Activated T-cell treated with anti-CD3 and anti-CD28 coated beads for 1 hour (primary cell): ENCODE measurements around the gene RPUSD2.
"Not testable (repeated sequence)": the region's sequence is repeated elsewhere in the genome, so short reads cannot be mapped to it uniquely, and the experiment has no call there.

Source experiments
- DNase-seq: peaks from one replicate; pipeline ENCODE4 v3.0.0-alpha.2; 2020; ENCODE audit warnings: low read depth

Gene RPUSD2

GRCh38 chr15:40565333-40566238, 3.5 kb upstream of the RPUSD2 start:
- DNase-seq = no peak

GRCh38 chr15:40567111-40567510, 2.0 kb upstream of the RPUSD2 start:
- DNase-seq = no peak

- no peak for DNase-seq
Observed at GRCh38 chr15:40575113-40575512, 6.0 kb downstream of the RPUSD2 start.

- DNase-seq = not testable (repeated sequence)
Observed at GRCh38 chr15:40576914-40577313, 7.8 kb downstream of the RPUSD2 start.

GRCh38 chr15:40578892-40579291, 9.8 kb downstream of the RPUSD2 start:
- no peak for DNase-seq

- DNase-seq = not testable (repeated sequence)
Observed at GRCh38 chr15:40581796-40582195, 12.7 kb downstream of the RPUSD2 start.

GRCh38 chr15:40582726-40583246, 13.7 kb downstream of the RPUSD2 start:
- DNase-seq = no peak

- DNase-seq = no peak
Observed at GRCh38 chr15:40584191-40584590, 15.1 kb downstream of the RPUSD2 start.

- no peak for DNase-seq
Observed at GRCh38 chr15:40590667-40591050, 21.6 kb downstream of the RPUSD2 start.

GRCh38 chr15:40591389-40591788, 22.3 kb downstream of the RPUSD2 start:
- DNase-seq = no peak

GRCh38 chr15:40593165-40593564, 24.1 kb downstream of the RPUSD2 start:
- no peak for DNase-seq

GRCh38 chr15:40593588-40594428, 24.7 kb downstream of the RPUSD2 start, which contains the start of gene KNL1:
KNL1 (plus strand) TSS chr15:40594249; CDS start chr15:40602932, 8,683 bp downstream.
- peak; percentile 85 for DNase-seq

GRCh38 chr15:40594429-40594836, 25.3 kb downstream of the RPUSD2 start:
- peak; percentile 11 for DNase-seq

GRCh38 chr15:40595219-40595618, 26.1 kb downstream of the RPUSD2 start:
- no peak for DNase-seq

- no peak for DNase-seq
Observed at GRCh38 chr15:40595773-40596172, 26.7 kb downstream of the RPUSD2 start.

GRCh38 chr15:40597024-40597423, 27.9 kb downstream of the RPUSD2 start:
- no peak for DNase-seq

GRCh38 chr15:40598126-40598525, 29.0 kb downstream of the RPUSD2 start:
- DNase-seq = no peak

- no peak for DNase-seq
Observed at GRCh38 chr15:40598672-40599071, 29.6 kb downstream of the RPUSD2 start.

- DNase-seq = no peak
Observed at GRCh38 chr15:40600956-40601355, 31.9 kb downstream of the RPUSD2 start.

GRCh38 chr15:40603935-40604334, 34.8 kb downstream of the RPUSD2 start:
- DNase-seq = no peak

GRCh38 chr15:40613080-40613479, 44.0 kb downstream of the RPUSD2 start:
- DNase-seq = no peak

- DNase-seq = no peak
Observed at GRCh38 chr15:40618023-40618422, 48.9 kb downstream of the RPUSD2 start.

GRCh38 chr15:40618906-40619305, 49.8 kb downstream of the RPUSD2 start:
- DNase-seq = no peak
